Esophagus squamous epithelium (tissue), 4 donors: Measurements from ENCODE around the gene KCNH1.

ENCODE experiments used
- CTCF ChIP-seq, 6 experiments: fragments of 450-650 bp in 4 of 6; fragments of 200-600 bp in 2 of 6; sonication (generic) in 2 of 6; IDR thresholded peaks; one replicate each; pipeline ENCODE4 v1.5.1; 2016 to 2019; ENCODE audit warnings: antibody characterized with exemption in 6 of 6, mild to moderate bottlenecking in 4 of 6, moderate library complexity in 4 of 6
- POLR2A ChIP-seq, 4 donors: fragments of 450-650 bp; IDR thresholded peaks; one replicate each; pipeline ENCODE4 v1.6.1; 2017; ENCODE audit warnings: antibody characterized with exemption in 4 of 4, mild to moderate bottlenecking in 4 of 4, moderate library complexity in 3 of 4

- TF ChIP-seq CTCF (IDR thresholded peaks at IDR 0.05): no peak
- TF ChIP-seq POLR2A (IDR thresholded peaks at IDR 0.05): no peak
These were observed 364.5 kb downstream of the KCNH1 start for GRCh38 chr1:210769473-210769872.
